HG03159 (cell line): ENCODE results near the gene ORM2.
"Not testable (repeated sequence)": the region's sequence is repeated elsewhere in the genome, so short reads cannot be mapped to it uniquely, and the experiment has no call there.

ENCODE experiments used
- ATAC-seq: cut with Tn5 transposase; IDR thresholded peaks from one replicate; pipeline ENCODE4 v1.9.1; 2021; ENCODE audit warnings: mild to moderate bottlenecking, moderate library complexity; ENCODE audit not compliant: unreplicated experiment

ORM2 gene

GRCh38 chr9:114328937-114329624, 588 bp upstream of the ORM2 start:
- not testable (repeated sequence) for ATAC-seq

GRCh38 chr9:114330636-114331035, 967 bp downstream of the ORM2 start:
- no peak for ATAC-seq

- ATAC-seq, result not testable (repeated sequence)
Measured at GRCh38 chr9:114331229-114332195, 1.8 kb downstream of the ORM2 start.

- not testable (repeated sequence) for ATAC-seq
Measured at GRCh38 chr9:114332474-114333040, 2.9 kb downstream of the ORM2 start.

- ATAC-seq, result not testable (repeated sequence)
Measured at GRCh38 chr9:114333718-114334117, 4.0 kb downstream of the ORM2 start.

GRCh38 chr9:114334490-114334889, 4.8 kb downstream of the ORM2 start:
- no peak for ATAC-seq

- ATAC-seq, result no peak
Measured at GRCh38 chr9:114335745-114336144, 6.1 kb downstream of the ORM2 start.

- no peak for ATAC-seq
Measured at GRCh38 chr9:114336157-114336556, 6.5 kb downstream of the ORM2 start.

GRCh38 chr9:114336699-114337395, 7.2 kb downstream of the ORM2 start:
- no peak for ATAC-seq

GRCh38 chr9:114338187-114338586, 8.5 kb downstream of the ORM2 start:
- no peak for ATAC-seq

GRCh38 chr9:114339130-114339908, 9.7 kb downstream of the ORM2 start:
- ATAC-seq, result no peak

GRCh38 chr9:114341152-114341830, 11.6 kb downstream of the ORM2 start:
- ATAC-seq, result no peak

GRCh38 chr9:114341991-114342390, 12.3 kb downstream of the ORM2 start:
- no peak for ATAC-seq

GRCh38 chr9:114342755-114343440, 13.2 kb downstream of the ORM2 start:
- no peak for ATAC-seq

GRCh38 chr9:114343471-114344187, 14.0 kb downstream of the ORM2 start:
- ATAC-seq, result no peak

GRCh38 chr9:114344188-114344566, 14.5 kb downstream of the ORM2 start:
- ATAC-seq, result no peak

- no peak for ATAC-seq
Measured at GRCh38 chr9:114344692-114345091, 15.0 kb downstream of the ORM2 start.

GRCh38 chr9:114345493-114346065, 15.9 kb downstream of the ORM2 start:
- ATAC-seq, result no peak
